T-helper 2 cell treated with Interferon-gamma antibody and Interleukin-4, amounts not matched to agents 100 ng/mL and 5 ng/mL, for 36 hours (primary cell): ENCODE measurements around the gene FAM3C. TPM values are rescaled to one million over a fixed set of nuclear protein-coding genes. Genes with fewer than 3 reads are reported as not detected.
"Not testable (repeated sequence)": the region's sequence is repeated elsewhere in the genome, so short reads cannot be mapped to it uniquely, and the experiment has no call there.

Source experiments
- intact Hi-C: fragments of 100-400 bp; cut with micrococcal nuclease; formaldehyde crosslinking; loops from one replicate; pipeline ENCODE4 v1.15.1; 2023
- total RNA-seq: library from RNA; stranded (reverse); gene quantifications from 2 replicates; pipeline ENCODE4 v1.2.3, GENCODE V29; 2022

FAM3C gene, protein sequence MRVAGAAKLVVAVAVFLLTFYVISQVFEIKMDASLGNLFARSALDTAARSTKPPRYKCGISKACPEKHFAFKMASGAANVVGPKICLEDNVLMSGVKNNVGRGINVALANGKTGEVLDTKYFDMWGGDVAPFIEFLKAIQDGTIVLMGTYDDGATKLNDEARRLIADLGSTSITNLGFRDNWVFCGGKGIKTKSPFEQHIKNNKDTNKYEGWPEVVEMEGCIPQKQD
- total RNA-seq: 25.4 and 27.6 TPM in 2 replicates

DNA sequence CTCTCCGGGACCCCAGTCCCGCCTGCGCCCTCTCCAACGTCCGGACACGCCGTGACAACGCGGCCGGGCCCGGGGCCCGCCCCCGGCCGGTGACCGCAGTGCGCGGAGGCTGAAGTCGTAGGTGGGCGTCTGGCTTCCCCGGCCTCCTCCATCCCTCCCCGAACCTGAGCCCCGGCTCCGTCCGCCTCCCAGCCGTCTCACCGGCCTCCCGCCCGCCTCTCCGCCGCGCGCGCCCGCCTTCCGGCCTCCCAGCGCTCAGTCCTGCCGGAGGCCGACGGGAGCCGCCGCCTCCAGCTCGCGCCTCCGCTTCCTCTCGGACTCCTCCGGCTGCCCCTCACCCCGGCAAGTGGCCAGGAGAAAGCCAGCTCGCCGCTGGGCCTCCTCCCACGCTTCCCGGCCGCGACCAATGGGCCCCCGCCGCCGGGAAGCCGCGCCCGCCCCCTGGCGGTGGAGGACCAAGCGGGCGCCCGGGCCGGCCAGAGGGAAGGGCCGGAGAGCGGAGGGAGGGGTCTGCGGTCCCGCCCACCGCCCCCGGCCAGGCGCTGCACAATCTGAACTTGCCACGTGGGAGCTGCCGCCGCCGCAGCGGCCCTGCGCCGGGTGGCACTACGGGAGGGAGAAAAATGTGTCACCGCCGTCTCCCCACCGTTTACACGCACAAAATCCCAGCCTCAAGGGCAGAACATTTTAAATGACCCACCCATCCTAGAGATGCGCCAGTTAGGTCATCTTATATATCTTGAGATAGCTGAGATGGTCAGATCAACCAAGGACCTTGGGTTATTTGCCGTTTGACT, at the start of gene FAM3C:
TSS of gene FAM3C (minus strand) at position 348 of the 797 bp plus-strand sequence. CDS start 13,339 bp downstream, outside the sequence.
- intact Hi-C loops: loop anchor here (1.0 to 10.0 kb wide), 7 partner anchors 29 to 746 kb away; partner anchors contain the start of genes AASS, CPED1 and ING3

DNA sequence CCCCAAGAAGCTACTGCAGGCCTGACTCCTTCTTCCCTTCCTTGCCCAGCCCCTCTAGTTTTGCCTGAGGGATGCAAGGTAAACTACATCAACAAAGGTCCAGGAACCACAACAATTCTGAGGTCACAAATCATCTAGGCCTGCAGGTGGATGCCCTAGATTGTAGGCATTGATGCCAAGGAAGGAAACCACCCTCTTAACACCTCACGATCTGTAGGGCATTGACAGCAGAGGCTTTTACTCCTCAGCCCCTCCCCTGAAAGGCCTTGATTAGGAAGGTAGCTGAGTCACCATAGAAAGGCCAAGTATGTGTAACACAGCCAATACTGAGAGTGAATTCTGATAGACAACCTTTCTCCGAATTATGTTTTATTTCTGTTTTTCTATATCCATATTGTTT, 46.7 kb upstream of the FAM3C start:
- intact Hi-C loops: no loop called here

DNA sequence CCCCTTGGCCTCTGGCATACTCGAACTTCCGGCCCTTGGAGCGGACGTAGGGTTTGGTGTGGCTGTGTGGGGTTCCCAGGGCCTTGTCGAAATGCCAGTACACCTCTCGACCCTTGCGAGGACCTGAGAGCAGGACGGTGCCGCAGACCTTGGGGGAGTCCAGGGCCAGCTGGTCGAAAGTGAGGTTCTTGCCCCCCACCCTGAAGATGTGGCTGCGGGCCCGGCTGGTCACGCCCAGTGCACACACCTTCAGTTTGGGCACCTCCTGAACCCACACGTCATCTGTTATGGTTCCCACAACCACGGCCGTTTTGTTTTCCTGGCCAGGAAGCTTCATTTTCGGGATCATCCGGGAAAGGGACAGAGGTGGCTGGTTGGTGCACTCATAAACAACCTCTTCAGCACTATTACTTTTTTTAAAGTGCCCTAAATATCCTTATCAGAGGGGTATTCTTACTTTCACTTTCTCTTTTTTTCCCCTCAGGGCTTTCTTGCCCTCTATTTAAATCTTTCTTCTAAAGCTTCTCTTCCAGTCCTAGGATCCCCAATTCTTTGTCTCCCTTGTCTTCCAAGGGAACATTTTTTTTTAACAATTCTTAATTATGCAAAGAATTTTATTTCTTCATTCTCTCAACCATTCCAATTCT, 44.9 kb upstream of the FAM3C start:
- intact Hi-C loops: no loop called here

DNA sequence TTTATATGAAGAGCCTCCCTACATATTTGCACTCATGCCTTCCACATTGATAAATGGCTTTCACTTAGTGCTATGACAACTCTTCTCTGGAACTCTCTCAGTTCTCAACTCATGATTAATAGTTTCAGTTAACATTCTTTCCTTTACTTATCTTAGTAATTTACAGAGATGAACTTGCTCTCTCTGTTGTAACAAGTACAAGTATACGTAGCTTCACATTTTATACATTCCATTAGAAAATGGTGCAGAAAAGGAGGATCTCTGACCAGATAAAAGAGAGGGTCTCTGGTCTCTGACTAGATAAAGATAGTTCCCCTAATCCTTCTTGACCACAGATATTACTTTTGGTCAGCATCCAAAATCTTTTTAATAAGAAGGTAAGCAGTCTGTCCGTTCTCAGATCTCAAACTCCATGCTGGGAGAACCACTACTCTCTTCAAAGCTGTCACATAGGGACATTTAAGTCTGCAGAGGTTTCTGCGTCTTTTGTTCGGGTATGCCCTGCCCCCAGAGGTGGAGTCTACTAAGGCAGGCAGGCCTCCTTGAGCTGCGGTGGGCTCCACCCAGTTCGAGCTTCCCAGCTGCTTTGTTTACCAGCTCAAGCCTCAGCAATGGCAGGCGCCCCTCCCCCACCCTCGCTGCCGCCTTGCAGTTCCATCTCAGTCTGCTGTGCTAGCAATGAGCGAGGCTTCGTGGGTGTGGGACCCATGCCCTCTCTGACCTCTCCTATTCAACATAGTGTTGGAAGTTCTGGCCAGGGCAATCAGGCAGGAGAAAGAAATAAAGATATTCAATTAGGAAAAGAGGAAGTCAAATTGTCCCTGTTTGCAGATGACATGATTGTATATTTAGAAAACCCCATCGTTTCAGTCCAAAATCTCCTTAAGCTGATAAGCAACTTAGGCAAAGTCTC, 42.2 kb upstream of the FAM3C start:
- intact Hi-C loops: loop anchor here (1.0 to 2.0 kb wide), 3 partner anchors 42 to 109 kb away; partner anchors contain the start of gene FAM3C

DNA sequence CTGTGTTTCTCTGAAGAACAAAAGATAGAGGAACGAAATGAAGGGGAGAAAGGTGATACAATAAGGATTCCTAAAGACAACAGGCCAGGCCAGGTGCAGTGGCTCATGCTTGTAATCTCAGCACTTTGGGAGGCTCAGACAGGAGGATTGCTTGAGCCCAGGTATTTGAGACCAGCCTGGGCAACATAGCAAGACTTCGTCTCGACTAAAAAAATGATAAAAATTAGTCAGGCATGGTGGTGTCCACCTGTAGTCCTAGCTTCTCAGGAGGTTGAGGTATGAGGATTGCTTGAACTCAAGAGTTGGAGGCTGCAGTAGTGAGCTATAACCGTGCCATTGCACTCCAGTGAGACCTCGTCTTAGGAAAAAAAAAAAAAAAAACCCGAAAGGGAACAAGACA, 41.4 kb upstream of the FAM3C start:
- intact Hi-C loops: no loop called here

DNA sequence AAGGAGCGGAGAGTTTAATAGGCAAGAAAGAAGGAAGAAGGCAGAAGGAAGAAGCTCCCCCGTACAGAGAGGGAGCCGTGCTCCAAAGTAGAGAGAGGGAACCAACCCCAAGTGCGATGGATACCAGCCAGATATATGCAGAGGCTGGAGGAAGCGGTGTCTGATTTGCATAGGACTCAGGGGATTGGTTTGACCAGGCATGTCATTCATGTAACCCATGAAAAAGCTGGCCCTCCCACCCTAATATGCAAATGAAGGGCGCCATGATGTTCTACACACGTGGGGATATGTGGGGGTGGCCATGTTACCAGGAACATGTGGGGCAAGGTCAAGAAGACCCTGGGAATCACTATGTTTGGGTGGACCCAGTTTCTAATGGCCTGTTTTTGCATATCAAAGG, 40.6 kb upstream of the FAM3C start:
- intact Hi-C loops: no loop called here

DNA sequence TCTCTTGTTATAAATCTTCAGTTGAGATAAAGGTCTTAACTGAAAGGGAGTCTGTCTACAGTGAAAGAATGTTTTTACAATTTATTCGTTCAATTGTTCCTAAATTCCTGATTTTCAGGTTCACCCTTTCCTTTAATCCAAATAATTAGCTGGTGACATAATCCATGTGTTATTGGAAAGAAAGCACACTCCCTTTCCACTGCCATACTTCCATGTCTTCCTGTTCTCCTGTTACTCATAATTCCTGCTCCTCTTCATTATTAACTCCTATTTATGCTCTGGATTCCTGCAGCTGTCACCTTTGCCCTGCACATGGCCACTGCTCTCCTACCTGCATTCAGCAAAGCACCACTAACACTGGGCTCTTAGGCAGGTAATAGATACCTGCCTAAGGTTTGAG, 40.0 kb upstream of the FAM3C start:
- intact Hi-C loops: no loop called here

DNA sequence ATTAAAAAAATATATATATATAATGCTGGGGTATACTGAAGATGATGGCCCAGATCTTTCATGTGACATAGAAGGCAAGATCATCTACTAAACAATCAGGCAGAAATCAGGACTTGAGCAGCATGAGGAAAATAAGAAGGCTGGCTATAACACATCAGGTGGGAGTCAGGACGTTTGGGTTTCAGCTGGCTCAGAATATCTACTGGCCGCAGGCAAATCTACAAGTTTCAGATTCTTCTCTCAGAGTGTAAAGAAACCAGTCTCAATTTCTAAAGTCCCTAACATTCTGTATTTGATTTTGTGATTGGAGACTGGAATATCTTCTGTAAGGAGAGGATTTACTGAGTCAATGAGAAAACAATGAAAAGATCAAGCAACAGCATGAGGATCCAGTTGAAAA, 37.7 kb upstream of the FAM3C start:
- intact Hi-C loops: no loop called here

DNA sequence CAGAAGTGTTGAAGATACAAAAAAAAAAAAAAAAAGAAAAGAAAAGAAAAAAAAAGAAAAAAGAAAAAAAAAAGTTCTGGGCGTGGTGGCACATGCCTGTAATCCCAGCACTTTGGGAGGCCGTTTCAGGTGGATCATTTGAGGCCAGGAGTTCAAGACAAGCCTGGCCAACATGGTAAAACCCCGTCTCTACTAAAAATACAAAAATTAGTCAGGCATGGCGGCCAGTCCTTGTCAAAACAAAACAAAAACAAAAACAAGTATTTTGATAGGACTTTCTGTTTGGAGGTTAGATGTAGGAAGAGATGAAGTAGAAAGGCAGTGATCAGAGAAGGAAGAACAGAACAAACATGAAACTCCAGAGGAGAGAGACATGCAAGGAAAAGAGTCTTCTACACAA, 36.4 kb upstream of the FAM3C start:
- intact Hi-C loops: not testable (repeated sequence)

DNA sequence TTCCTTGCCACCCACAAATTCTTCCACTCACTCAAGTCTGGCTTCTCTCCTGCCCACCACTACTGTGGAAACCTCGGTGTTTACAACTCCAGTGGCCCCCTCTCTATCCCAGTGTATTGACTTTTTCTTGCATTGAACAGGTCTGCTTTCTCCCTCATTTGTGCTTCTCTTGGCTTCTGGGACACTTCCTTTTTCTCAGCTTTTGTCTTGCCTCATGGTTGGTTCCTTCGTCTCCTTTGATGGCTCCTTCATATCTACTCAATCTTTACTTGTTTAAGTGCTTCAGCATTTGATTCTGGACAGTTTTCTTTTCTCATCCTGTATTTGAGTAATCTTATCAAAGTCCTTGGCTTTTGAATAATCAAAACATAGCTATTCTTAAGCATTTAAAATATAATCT, 35.9 kb upstream of the FAM3C start:
- intact Hi-C loops: no loop called here

DNA sequence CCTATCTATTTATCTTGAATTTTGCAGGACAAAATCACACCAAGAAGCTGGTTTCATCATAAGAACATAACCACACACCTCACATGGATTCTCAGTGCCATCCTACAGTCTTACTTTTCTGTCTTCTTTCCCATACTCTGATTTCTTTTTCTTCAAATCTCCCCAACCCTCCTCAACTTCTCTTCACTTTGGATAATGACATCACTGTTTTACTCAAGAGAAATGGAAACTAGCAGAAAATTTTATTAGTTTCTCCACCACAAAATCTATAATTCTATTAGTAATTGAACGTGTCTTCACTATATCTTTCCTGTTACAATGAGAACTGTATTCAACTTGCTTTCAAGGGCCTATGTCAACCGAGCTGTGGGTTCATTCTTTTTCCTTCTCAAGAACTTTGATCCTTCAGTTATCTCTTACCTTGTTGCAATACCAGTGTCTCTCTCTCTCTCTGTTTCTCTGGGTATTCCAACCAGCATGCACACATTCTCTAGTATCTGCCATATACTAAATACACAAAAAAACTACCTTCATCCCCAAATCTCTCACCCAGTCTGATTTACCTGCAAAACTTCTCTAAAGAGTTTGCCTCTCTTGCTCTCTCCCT, 35.4 kb upstream of the FAM3C start:
- intact Hi-C loops: no loop called here

DNA sequence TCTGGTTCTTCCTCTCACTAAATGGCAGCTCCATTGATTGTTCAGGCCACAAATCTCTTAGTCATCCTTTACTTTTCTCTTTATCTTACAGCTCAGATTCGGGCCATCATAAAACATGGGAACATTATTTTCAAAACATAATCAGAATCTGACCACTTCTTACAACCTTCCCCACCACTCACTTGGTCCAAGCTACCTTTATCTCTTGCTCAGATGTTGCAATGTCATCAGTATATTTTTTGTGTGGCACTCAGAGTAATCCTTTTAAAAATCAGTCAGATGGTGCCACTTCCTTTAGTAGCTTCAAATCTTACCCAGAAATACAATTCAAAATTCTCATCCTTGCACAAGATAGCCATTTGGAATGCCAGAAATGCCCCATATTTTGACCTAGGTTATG, 34.5 kb upstream of the FAM3C start:
- intact Hi-C loops: no loop called here

DNA sequence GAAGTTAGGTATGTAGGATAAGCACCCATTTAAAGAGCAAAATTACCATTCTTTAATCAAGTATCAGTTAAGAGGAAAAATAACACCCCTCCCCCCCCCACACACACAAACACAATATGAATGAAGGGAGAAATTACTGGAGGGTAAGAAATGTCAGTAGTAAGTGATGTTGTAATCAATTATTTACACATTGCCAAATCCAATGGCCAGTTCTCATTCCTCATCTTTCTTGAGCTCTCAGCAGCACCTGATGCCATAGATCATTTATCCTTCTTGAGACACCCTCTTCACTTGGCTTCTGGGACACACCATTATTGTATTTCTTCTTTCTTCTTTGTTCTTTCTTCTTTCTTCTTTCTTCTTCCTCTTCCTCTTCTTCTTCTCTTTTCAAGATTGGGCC, 33.7 kb upstream of the FAM3C start:
- intact Hi-C loops: no loop called here

DNA sequence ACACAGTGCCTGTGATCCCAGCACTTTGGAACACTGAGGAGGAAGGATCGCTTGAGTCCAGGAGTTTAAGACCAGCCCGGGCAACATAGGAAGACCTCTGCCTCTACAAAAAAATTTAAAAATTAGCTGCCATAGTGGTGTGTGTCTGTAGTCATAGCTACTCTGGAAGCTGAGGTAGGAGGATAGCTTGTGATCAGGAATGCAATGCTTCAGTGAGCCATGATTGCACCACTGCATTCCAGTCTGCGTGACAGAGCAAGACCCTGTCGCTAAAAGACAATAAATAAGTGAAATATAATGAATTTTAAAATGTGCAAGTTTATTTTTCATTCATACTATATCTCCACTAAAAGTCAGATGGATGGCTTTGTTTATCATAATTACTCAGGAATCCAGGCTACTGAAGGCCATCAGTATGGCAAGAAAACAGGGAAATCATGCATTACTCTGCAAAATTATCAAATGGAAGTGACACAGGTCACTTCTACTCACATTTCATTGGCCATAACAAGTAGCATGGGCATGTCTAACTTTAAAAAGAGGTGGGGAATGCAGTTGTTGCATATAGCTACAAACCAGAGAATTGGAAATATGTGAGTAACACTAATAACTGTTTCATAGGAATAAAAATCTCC, 32.9 kb upstream of the FAM3C start:
- intact Hi-C loops: no loop called here

DNA sequence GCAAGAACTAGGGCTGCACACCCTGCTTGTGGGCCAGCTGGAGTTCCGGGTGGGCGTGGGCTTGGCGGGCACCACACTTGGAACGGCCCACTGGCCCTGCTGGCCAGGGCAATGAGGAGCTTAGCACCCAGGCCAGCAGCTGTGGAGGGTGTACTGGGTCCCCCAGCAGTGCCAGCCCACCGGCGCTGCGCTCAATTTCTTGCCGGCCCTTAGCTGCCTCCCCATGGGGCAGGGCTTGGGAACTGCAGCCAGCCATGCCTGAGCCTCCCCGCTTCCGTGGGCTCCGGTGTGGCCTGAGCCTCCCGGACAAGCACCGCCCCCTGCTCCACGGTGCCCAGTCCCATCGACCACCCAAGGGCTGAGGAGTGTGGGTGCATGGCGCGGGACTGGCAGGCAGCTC, 25.6 kb upstream of the FAM3C start:
- intact Hi-C loops: not testable (repeated sequence)

DNA sequence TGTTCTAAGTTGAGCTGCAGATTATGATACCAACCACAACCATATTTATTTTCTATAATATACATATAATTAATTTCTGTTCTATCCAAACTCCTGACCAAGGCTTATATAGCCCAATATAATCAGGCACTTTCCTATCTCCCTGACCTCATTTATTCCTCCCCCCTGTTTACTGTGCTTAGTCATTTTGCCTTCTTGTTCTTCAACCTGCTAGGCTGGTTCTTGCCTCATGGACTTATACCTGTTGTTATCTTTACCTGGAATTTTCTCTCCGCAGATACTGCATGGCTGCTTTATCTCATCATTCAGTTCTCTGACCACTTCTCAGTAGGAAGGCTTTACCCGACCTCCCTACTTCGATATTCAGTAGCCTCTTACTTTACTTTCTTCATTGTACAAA, 24.9 kb upstream of the FAM3C start:
- intact Hi-C loops: no loop called here

DNA sequence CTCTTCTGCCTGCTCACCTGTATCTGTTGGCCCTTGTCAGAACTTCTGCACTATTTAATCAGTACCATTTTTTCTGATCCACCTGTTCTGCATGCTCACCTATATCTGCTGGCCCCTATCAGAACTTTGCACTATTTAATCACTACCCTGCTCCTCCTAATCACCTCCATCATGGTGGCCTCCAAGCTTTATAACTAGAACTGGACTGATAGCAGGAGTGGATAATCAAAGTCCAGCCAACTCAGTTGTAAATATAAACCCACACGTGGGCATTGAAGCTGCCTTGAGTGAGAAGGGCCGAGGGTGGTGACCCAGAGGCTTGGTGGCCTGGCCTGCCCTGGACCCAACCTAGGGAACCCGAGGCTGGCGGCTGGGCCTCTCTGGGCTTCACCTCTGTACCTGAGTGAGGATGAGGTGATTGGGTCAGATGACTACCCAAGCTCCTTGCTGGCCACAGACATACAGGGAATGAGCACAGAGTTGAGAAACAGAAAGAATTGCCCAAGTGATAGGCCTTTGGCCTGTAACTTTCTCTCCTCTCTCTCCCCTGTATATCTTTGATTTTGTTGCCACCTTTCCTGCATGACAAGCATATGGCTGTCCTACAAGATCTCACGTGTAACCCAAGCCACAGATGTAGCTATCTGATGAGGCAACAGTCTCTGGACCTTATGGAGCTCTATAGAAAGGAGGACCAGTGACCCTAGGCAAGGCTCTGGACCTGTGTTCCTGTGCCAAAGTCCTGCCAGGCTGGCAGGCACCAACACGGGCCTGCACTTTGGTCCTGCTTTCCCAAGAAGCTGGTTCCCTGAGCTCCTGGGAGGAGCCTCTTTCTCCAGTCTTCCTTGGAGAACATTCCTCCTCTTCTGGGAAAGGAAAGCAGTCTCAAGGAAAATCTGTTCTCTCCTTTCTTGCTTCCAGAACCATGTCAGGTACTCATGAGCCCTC, 23.4 kb upstream of the FAM3C start:
- intact Hi-C loops: no loop called here

DNA sequence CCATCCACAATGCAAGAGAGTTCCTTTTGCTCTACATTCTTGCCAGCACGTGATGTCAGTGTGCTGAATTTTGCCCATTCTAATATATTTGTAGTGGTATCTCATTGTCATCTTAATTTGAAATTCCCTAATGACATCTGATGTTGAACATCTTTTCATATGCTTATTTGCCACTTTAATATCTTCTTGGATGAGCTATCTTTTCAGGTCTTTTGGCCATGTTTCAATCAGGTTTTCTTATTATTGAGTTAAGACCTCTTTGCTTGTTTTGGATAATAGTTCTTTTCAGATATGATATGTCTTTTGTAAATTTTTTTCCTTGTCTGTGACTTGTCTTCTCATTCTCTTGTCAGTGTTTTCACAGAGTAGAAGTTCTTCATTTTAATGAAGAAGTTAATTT, 20.4 kb upstream of the FAM3C start:
- intact Hi-C loops: no loop called here

DNA sequence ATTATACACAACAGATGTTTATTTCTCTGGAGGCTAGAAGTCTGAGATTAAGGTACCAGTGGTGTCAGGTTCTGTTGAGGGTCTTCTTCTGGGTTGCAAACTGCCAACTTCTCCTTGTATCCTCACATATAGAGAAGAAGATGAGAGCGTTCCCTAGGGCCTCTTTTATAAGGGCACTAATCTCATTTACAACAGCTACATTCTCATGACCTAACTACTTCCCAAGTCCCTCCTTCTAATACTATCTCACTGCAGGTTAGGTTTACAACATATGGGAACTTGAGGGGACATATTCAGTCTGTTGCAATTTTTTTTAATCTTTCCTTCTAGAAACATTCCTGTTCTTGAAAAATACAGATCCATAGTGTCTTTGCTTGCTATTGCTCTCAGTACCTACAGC, 18.3 kb upstream of the FAM3C start:
- intact Hi-C loops: no loop called here
